HepG2 (cell line): ENCODE measurements around the gene ZNF777. TPM values are rescaled to one million over a fixed set of nuclear protein-coding genes. Genes with fewer than 3 reads are reported as not detected.

Experiments
- ATAC-seq: fragments of 200-7000 bp; cut with Tn5 transposase; 3 replicates; pipeline ENCODE4 v1.9.1; 2020; ENCODE audit warnings: mild to moderate bottlenecking, moderate library complexity
- BruUV-seq: library from RNA; stranded (reverse); fragments of 400-500 nt; replicated peaks from 2 replicates; lab custom pipeline; 2021; lab: Mats Ljungman, UMichigan
- CTCF ChIA-PET: fragments of 300-600 bp; formaldehyde crosslinking; extraction: SDS; loops from one replicate; lab custom pipeline; 2021; ENCODE audit warnings: low total read pairs, inconsistent platforms, low intra/inter-chr PET ratio; lab: Yijun Ruan, JAX
- POLR2A ChIA-PET: fragments of 350-600 bp; sonication (Branson Sonifier 250); formaldehyde crosslinking; loops from one replicate; lab custom pipeline; 2020; ENCODE audit warnings: antibody characterized with exemption, inconsistent platforms; lab: Yijun Ruan, JAX
- DNase-seq: peaks from one replicate; pipeline ENCODE4 v3.0.0-alpha.2; 2015; ENCODE audit warnings: low spot score
- FAIRE-seq: peaks from 3 replicates; lab custom pipeline; 2011; peaks lifted over from hg19 to GRCh38; lab: Jason Lieb, UNC
- H2AFZ ChIP-seq: one replicate; pipeline ENCODE4 v1.6.1; 2011; ENCODE audit warnings: low read length, inconsistent platforms
- H3K27ac ChIP-seq: fragments of 300-600 bp; 3 replicates; pipeline ENCODE4 v1.8.0; 2011; ENCODE audit warnings: mixed run types, mild to moderate bottlenecking, mixed read lengths, low read length, inconsistent platforms; ENCODE audit not compliant: insufficient read depth; ENCODE audit errors: extremely low read length
- H3K27me3 ChIP-seq, 2 experiments: fragments of 200-600 bp in 1 of 2; 2 replicates in 1 of 2; 3 replicates in 1 of 2; pipeline versions ENCODE4 v1.6.0 to v1.8.0; 2011; ENCODE audit warnings: low read length in 2 of 2, mild to moderate bottlenecking in 2 of 2, moderate library complexity in 2 of 2, inconsistent platforms in 1 of 2; ENCODE audit not compliant: insufficient read depth in 2 of 2, control insufficient read depth in 1 of 2
- H3K36me3 ChIP-seq, 2 experiments: fragments of 200-600 bp in 1 of 2; replicated peaks in 1 of 2; 2 replicates in 1 of 2; 3 replicates in 1 of 2; pipeline versions ENCODE4 v1.5.1 to v1.8.0; 2011; ENCODE audit warnings: low read length in 2 of 2, inconsistent platforms in 1 of 2; ENCODE audit not compliant: insufficient read depth in 2 of 2, control insufficient read depth in 1 of 2
- H3K4me1 ChIP-seq: 2 replicates; pipeline ENCODE4 v1.5.1; 2012; ENCODE audit warnings: low read length, inconsistent platforms; ENCODE audit not compliant: insufficient read depth
- H3K4me2 ChIP-seq: 2 replicates; pipeline ENCODE4 v1.6.0; 2011; ENCODE audit warnings: low read depth, low read length, inconsistent platforms
- H3K4me3 ChIP-seq, 3 experiments: fragments of 200-600 bp in 1 of 3; sonication (generic), shearing (Covaris generic) in 1 of 3; replicated peaks in 1 of 3; 2 replicates each; pipeline ENCODE4 v1.5.1; 2011 to 2016; ENCODE audit warnings: low read length in 3 of 3, inconsistent platforms in 2 of 3, low read depth in 2 of 3, mild to moderate bottlenecking in 2 of 3, control low read depth in 1 of 3, mixed read lengths in 1 of 3; ENCODE audit not compliant: insufficient read depth in 1 of 3
- H3K79me2 ChIP-seq: one replicate; pipeline ENCODE4 v1.6.1; 2011; ENCODE audit warnings: low read length, inconsistent platforms; ENCODE audit not compliant: insufficient read depth
- H3K9ac ChIP-seq: 2 replicates; pipeline ENCODE4 v1.6.0; 2011; ENCODE audit warnings: mild to moderate bottlenecking, low read depth, low read length, inconsistent platforms; ENCODE audit not compliant: insufficient read depth
- H3K9me3 ChIP-seq: 2 replicates; pipeline ENCODE4 v1.5.1; 2012; ENCODE audit warnings: mild to moderate bottlenecking, low read length
- H4K20me1 ChIP-seq: 2 replicates; pipeline ENCODE4 v1.6.0; 2011; ENCODE audit warnings: inconsistent platforms, mild to moderate bottlenecking, low read length, moderate library complexity; ENCODE audit not compliant: insufficient read depth
- ARNT ChIP-seq: fragments of 450-650 bp; IDR thresholded peaks from 2 replicates; pipeline ENCODE4 v1.6.1; 2017
- ATF3 ChIP-seq: sonication (generic); formaldehyde crosslinking; IDR thresholded peaks from 2 replicates; pipeline ENCODE4 v1.4.0; 2020; ENCODE audit warnings: missing genetic modification reagents
- CSRNP1 ChIP-seq: sonication (generic); formaldehyde crosslinking; IDR thresholded peaks from 2 replicates; pipeline ENCODE4 v1.8.1; 2023; ENCODE audit warnings: mild to moderate bottlenecking, missing genetic modification reagents
- HNF1B ChIP-seq: sonication (generic); formaldehyde crosslinking; IDR thresholded peaks from 2 replicates; pipeline ENCODE4 v1.5.1; 2020; ENCODE audit warnings: mild to moderate bottlenecking, moderate library complexity, missing genetic modification reagents
- HNRNPL ChIP-seq: fragments of 200-400 bp; formaldehyde crosslinking; IDR thresholded peaks from 2 replicates; pipeline ENCODE4 v1.6.1; 2017; ENCODE audit warnings: mild to moderate bottlenecking, low read depth, low read length
- IKZF5 ChIP-seq: IDR thresholded peaks from 2 replicates; pipeline ENCODE4 v1.6.1; 2018; ENCODE audit warnings: missing genetic modification reagents, mild to moderate bottlenecking, missing compliant biosample characterization
- LRRFIP1 ChIP-seq: sonication (generic); formaldehyde crosslinking; conservative IDR thresholded peaks from 2 replicates; pipeline ENCODE4 v1.4.0; 2020; ENCODE audit warnings: missing genetic modification reagents
- NCOA1 ChIP-seq: sonication (generic); formaldehyde crosslinking; IDR thresholded peaks from 2 replicates; pipeline ENCODE4 v1.9.0; 2021; ENCODE audit warnings: missing genetic modification reagents
- NR2F6 ChIP-seq, 2 experiments: IDR thresholded peaks; 2 replicates each; pipeline ENCODE4 v1.6.1; 2016; ENCODE audit warnings: antibody characterized with exemption in 1 of 2, mild to moderate bottlenecking in 1 of 2
- PRDM4 ChIP-seq: sonication (generic); formaldehyde crosslinking; IDR thresholded peaks from 2 replicates; pipeline ENCODE4 v1.9.0; 2021; ENCODE audit warnings: missing genetic modification reagents, borderline replicate concordance
- SUZ12 ChIP-seq: fragments of 150-350 bp; IDR thresholded peaks from 2 replicates; pipeline ENCODE4 v1.6.1; 2014; ENCODE audit warnings: low read depth, low read length
- ZNF12 ChIP-seq: sonication (generic); formaldehyde crosslinking; IDR thresholded peaks from 2 replicates; pipeline ENCODE4 v1.5.0; 2020; ENCODE audit warnings: missing genetic modification reagents
- ZNF704 ChIP-seq: sonication (generic); formaldehyde crosslinking; IDR thresholded peaks from 2 replicates; pipeline ENCODE4 v1.8.1; 2023; ENCODE audit warnings: mild to moderate bottlenecking, inconsistent platforms, moderate library complexity, missing genetic modification reagents, borderline replicate concordance
- WGBS: methylation state at CpG from one replicate; pipeline ENCODE4 v1.1.6; 2017; ENCODE audit warnings: low lambda C conversion rate; 5-methylcytosine and 5-hydroxymethylcytosine counted together
- in situ Hi-C: cut with HindIII; loops from 2 replicates; pipeline ENCODE4 v1.10.0; 2017; ENCODE audit warnings: low pct_unique_long_range_greater_than_20kb; ENCODE audit not compliant: extremely low pct_ligation_motif_present
- intact Hi-C: fragments of 100-400 bp; cut with micrococcal nuclease; formaldehyde crosslinking; loops from one replicate; pipeline ENCODE4 v1.10.0; 2022; ENCODE audit not compliant: unreplicated experiment
- polyA plus RNA-seq, 8 experiments: library from polyadenylated mRNA; depleted of rRNA in 3 of 8; stranded (reverse) in 7 of 8; unstranded in 1 of 8; fragments of >200 nt; fragmentation: Illumina TruSeq in 4 of 8; extraction: Trizol in 4 of 8; gene quantifications; 2 replicates each; pipeline versions ENCODE4 v1.2.1 to v1.2.3, GENCODE V29; 2011 to 2016; ENCODE audit warnings: low read depth in 4 of 8, missing spikeins in 1 of 8, mixed read lengths in 1 of 8; ENCODE audit not compliant: insufficient read depth in 1 of 8
- total RNA-seq, 5 experiments: library from RNA; depleted of rRNA; stranded (reverse); fragments of >200 nt; fragmentation: Illumina TruSeq; extraction: Trizol; gene quantifications; 2 replicates each; pipeline ENCODE4 v1.2.3, GENCODE V29; 2016; ENCODE audit warnings: low read depth in 1 of 5

ZNF777 gene
- total and polyA plus RNA-seq, 2 of the 13 experiments (the other 11 are each of a cell fraction or from before 2014, with no cell fraction given): 3.8 to 6.0 TPM

- no TSS peak for BruUV-seq
- in situ Hi-C loops: no loop called here
- intact Hi-C loops: no loop called here
- TF ChIP-seq SUZ12 (no peak), NCOA1 (CRISPR knock-in tag) (no peak), HNRNPL (no peak), ZNF12 (CRISPR knock-in tag) (no peak), ARNT (no peak), PRDM4 (CRISPR knock-in tag) (no peak), ZNF704 (CRISPR knock-in tag) (no peak), NR2F6 (IDR thresholded peaks at IDR 0.05) (no peak), NR2F6 (CRISPR knock-in tag; IDR thresholded peaks at IDR 0.05) (no peak), LRRFIP1 (CRISPR knock-in tag) (no peak), ATF3 (no peak), IKZF5 (CRISPR knock-in tag) (no peak), CSRNP1 (CRISPR knock-in tag) (no peak), HNF1B (CRISPR knock-in tag) (no peak)
Measured at GRCh38 chr7:149467321-149467859, 6.5 kb upstream of the ZNF777 start.

More at GRCh38 chr7:149467321-149467859, 6.5 kb upstream of the ZNF777 start:
- POLR2A ChIA-PET: no interaction called here
- DNase-seq: no peak
- CTCF ChIA-PET: interaction anchor here (2.0 kb wide), 1 partner anchor 157 kb away, joined by 4 read pairs; no protein-coding TSS in a partner anchor
- H3K27ac ChIP-seq: no peak overlapping the region
- H3K36me3 ChIP-seq: peaks cover 0 to 6% of the 10 kb centered on the region in 2 experiments; a peak in 2 of 5 replicates
- no peaks in the 10 kb centered on the region for H3K9me3 ChIP-seq
- no peaks in the 10 kb centered on the region for H4K20me1 ChIP-seq
- no peak for ATAC-seq
- H3K4me2 ChIP-seq: no peak overlapping the region
- FAIRE-seq: no peak
- no peak overlapping the region for H2AFZ ChIP-seq
- 27% methylated on average over 1 of the region's 1 CpG for WGBS
- no peaks in the 10 kb centered on the region for H3K79me2 ChIP-seq
- no peak overlapping the region for H3K9ac ChIP-seq
- H3K4me1 ChIP-seq: no peaks in the 10 kb centered on the region
- no peak overlapping the region for H3K4me3 ChIP-seq
- no peaks in the 10 kb centered on the region for H3K27me3 ChIP-seq
